Endodermal cell (in vitro differentiated cells): Measurements from ENCODE around the gene GLRA2. TPM values are rescaled to one million over a fixed set of nuclear protein-coding genes. Genes with fewer than 3 reads are reported as not detected.

ENCODE experiments used
- DNase-seq: peaks from one replicate; pipeline ENCODE4 v3.0.0-alpha.2; 2017
- H3K27ac ChIP-seq: 2 replicates; pipeline ENCODE4 v1.5.1; 2013; ENCODE audit warnings: mild to moderate bottlenecking, low read depth, low read length, moderate library complexity
- H3K27me3 ChIP-seq: 2 replicates; pipeline ENCODE4 v1.6.1; 2013; ENCODE audit warnings: mild to moderate bottlenecking, low read length, moderate library complexity; ENCODE audit not compliant: insufficient read depth, control insufficient read depth, poor library complexity, severe bottlenecking
- H3K36me3 ChIP-seq: 2 replicates; pipeline ENCODE4 v1.7.0; 2013; ENCODE audit warnings: mild to moderate bottlenecking, low read length, moderate library complexity; ENCODE audit not compliant: control insufficient read depth, insufficient read depth
- H3K4me1 ChIP-seq: one replicate; pipeline ENCODE4 v1.7.0; 2013; ENCODE audit warnings: low read length; ENCODE audit not compliant: control insufficient read depth, insufficient read depth
- H3K4me3 ChIP-seq: 2 replicates; pipeline ENCODE4 v1.5.1; 2013; ENCODE audit warnings: mild to moderate bottlenecking, low read length, moderate library complexity
- H3K9ac ChIP-seq: 2 replicates; pipeline ENCODE4 v1.6.1; 2013; ENCODE audit warnings: mild to moderate bottlenecking, low read length, moderate library complexity; ENCODE audit not compliant: poor library complexity, severe bottlenecking; ENCODE audit errors: extremely low read depth
- H3K9me3 ChIP-seq: 2 replicates; pipeline ENCODE4 v1.6.1; 2013; ENCODE audit warnings: mild to moderate bottlenecking, low read length, moderate library complexity; ENCODE audit not compliant: control insufficient read depth
- H3K27ac Mint-ChIP-seq: 2 replicates; pipeline ENCODE4 v1.8.0; 2020; ENCODE audit warnings: mixed read lengths
- H3K27me3 Mint-ChIP-seq: 2 replicates; pipeline ENCODE4 v1.8.0; 2021; ENCODE audit warnings: mild to moderate bottlenecking, mixed read lengths; ENCODE audit not compliant: insufficient read depth
- H3K36me3 Mint-ChIP-seq: 2 replicates; pipeline ENCODE4 v1.8.0; 2020; ENCODE audit warnings: low read depth, mixed read lengths
- H3K4me1 Mint-ChIP-seq: 2 replicates; pipeline ENCODE4 v1.8.0; 2020; ENCODE audit warnings: mixed read lengths
- H3K4me3 Mint-ChIP-seq: 2 replicates; pipeline ENCODE4 v1.8.0; 2020; ENCODE audit warnings: mild to moderate bottlenecking, moderate library complexity, mixed read lengths
- H3K9me3 Mint-ChIP-seq: 2 replicates; pipeline ENCODE4 v1.8.0; 2020; ENCODE audit warnings: mild to moderate bottlenecking, mixed read lengths
- WGBS, 2 experiments: methylation state at CpG; one replicate each; pipeline versions ENCODE4 v1.1.5 to v1.1.7; 2013; ENCODE audit warnings: missing lambda C conversion rate in 2 of 2, mixed read lengths in 1 of 2; ENCODE audit not compliant: insufficient coverage in 1 of 2, insufficient read length in 1 of 2; 5-methylcytosine and 5-hydroxymethylcytosine counted together
- total RNA-seq, 2 donors: library from RNA; stranded (reverse); fragmentation: NEBNext Ultra II Directional in 1 of 2; extraction: Animal tissue kit (Norgen Biotek cat#: 25700) in 1 of 2; gene quantifications; 2 replicates in 1 of 2; 3 replicates in 1 of 2; pipeline ENCODE4 v1.2.1, GENCODE V29; 2021
- TF ChIP-seq, protein P1 (sequence below): fragments of 200-600 bp; sonication (generic); conservative IDR thresholded peaks from 2 replicates; pipeline ENCODE4 v1.5.0; 2021; ENCODE audit warnings: antibody characterized with exemption, mild to moderate bottlenecking

GLRA2 gene
- total RNA-seq, 2 donors from 2014 or later, result not detected

DNA sequence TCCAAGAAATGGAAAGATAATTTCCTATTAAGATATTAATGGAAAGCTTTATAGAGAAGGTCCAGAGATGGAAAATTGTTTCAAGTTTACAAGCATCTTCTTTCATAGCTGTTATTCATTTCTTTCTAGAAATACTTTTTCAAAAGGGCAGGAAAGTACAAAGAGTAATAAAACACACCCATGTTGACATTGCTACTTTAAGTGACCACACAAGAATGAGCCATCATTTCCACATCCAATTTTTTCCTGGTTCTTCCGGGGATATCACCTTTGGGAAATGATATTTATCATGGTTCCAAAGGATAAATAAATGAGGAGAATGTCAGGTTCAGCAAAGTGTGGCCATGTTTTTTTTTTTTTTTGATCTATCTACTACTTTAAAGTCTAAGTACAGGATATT is 4.5 kb downstream of the GLRA2 start:
- no peak overlapping the region for H3K4me3 ChIP-seq
- H3K9me3 Mint-ChIP-seq, result peaks cover 17% of the 10 kb centered on the region
- H3K9me3 ChIP-seq, result no peaks in the 10 kb centered on the region
- no peaks in the 10 kb centered on the region for H3K27me3 ChIP-seq
- no peak overlapping the region for H3K9ac ChIP-seq
- no peak overlapping the region for H3K4me3 Mint-ChIP-seq
- no peak overlapping the region for H3K27ac ChIP-seq
- no peaks in the 10 kb centered on the region for H3K4me1 Mint-ChIP-seq
- WGBS, 2 experiments, result no CpG with 5 or more reads among the region's 1 CpG
- H3K27me3 Mint-ChIP-seq, result peaks cover 1% of the 10 kb centered on the region
- H3K36me3 Mint-ChIP-seq, result no peaks in the 10 kb centered on the region
- TF ChIP-seq, protein P1, sequence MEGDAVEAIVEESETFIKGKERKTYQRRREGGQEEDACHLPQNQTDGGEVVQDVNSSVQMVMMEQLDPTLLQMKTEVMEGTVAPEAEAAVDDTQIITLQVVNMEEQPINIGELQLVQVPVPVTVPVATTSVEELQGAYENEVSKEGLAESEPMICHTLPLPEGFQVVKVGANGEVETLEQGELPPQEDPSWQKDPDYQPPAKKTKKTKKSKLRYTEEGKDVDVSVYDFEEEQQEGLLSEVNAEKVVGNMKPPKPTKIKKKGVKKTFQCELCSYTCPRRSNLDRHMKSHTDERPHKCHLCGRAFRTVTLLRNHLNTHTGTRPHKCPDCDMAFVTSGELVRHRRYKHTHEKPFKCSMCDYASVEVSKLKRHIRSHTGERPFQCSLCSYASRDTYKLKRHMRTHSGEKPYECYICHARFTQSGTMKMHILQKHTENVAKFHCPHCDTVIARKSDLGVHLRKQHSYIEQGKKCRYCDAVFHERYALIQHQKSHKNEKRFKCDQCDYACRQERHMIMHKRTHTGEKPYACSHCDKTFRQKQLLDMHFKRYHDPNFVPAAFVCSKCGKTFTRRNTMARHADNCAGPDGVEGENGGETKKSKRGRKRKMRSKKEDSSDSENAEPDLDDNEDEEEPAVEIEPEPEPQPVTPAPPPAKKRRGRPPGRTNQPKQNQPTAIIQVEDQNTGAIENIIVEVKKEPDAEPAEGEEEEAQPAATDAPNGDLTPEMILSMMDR, result no peak
- no peaks in the 10 kb centered on the region for H3K4me1 ChIP-seq
- no peaks in the 10 kb centered on the region for H3K36me3 ChIP-seq
- DNase-seq, result no peak
- no peak overlapping the region for H3K27ac Mint-ChIP-seq

DNA sequence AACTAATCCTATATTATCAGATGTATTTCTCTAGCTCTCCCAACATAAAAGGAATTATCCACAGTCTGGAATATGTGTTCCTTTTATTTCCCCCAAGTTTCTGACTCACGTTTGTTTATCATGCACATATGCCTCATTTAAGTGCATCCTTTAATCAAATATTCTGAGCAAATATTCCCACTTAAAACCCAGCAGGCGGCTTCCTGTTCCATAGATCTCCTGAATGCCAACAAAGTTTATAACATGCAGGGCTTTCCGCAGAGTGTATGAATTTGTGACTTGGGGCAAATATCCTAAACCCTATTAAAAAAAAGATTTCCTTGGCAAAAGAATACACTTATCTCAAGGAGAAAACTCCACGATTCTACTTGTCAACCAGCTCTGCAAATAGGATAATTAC is 16.9 kb downstream of the GLRA2 start:
- H3K4me1 ChIP-seq, result no peaks in the 10 kb centered on the region
- DNase-seq, result no peak
- no peaks in the 10 kb centered on the region for H3K36me3 ChIP-seq
- H3K27me3 Mint-ChIP-seq, result no peaks in the 10 kb centered on the region
- no peak overlapping the region for H3K4me3 ChIP-seq
- TF ChIP-seq, protein P1, result no peak
- no peak overlapping the region for H3K27ac ChIP-seq
- no peaks in the 10 kb centered on the region for H3K9me3 ChIP-seq
- no peaks in the 10 kb centered on the region for H3K27me3 ChIP-seq
- H3K9me3 Mint-ChIP-seq, result peaks cover 33% of the 10 kb centered on the region
- no peaks in the 10 kb centered on the region for H3K36me3 Mint-ChIP-seq
- no peak overlapping the region for H3K9ac ChIP-seq
- WGBS, 2 experiments, result 82% methylated on average over 4 of the region's 4 CpGs; no CpG with 5 or more reads in 1 of the 2 experiments
- no peaks in the 10 kb centered on the region for H3K4me1 Mint-ChIP-seq
- H3K27ac Mint-ChIP-seq, result no peak overlapping the region
- H3K4me3 Mint-ChIP-seq, result no peak overlapping the region

DNA sequence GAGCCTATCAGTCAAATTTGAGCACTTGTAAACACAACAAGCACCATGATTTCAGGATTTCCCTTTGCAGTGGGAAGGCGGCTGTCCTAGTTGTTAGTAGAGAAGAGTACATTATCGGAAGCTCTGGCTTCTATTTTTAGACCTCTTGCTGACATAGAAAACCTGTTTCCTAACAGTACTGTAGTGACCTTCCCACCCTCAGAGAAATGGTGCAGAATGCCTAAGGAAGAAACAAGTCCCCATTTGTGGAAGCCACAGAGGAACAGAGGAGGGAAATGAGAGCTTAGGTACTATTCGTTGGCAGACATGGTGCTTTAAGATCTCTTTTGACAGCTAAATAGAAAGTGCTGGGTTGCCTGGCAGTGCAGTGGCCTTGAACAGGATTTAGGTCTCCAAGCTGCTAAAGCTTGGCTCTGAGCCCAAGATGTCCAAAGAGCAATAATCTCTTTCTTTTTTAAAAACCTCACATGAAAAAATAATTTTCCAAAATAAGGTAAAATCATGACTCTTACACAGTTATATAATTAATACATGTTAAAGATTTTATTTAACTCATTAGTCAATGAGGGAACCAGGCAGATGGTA is 24.9 kb downstream of the GLRA2 start:
- Histone ChIP-seq H3K9me3 (no peaks in the 10 kb centered on the region), H3K4me1 (no peaks in the 10 kb centered on the region), H3K27me3 (no peaks in the 10 kb centered on the region), H3K36me3 (no peaks in the 10 kb centered on the region), H3K9ac (no peak overlapping the region), H3K4me3 (no peak overlapping the region), H3K27ac (no peak overlapping the region)
- DNase-seq, result no peak
- Mint-ChIP-seq H3K4me3 (no peak overlapping the region), H3K9me3 (peaks cover 45% of the 10 kb centered on the region), H3K27me3 (no peaks in the 10 kb centered on the region), H3K4me1 (no peaks in the 10 kb centered on the region), H3K36me3 (no peaks in the 10 kb centered on the region), H3K27ac (no peak overlapping the region)
- 92 to 93% methylated on average over 2 to 3 of the region's 3 CpGs for WGBS, 2 experiments
- TF ChIP-seq, protein P1, result no peak
